Panc1 (cell line): ENCODE data around the gene KRT83. TPM values are rescaled to one million over a fixed set of nuclear protein-coding genes. Genes with fewer than 3 reads are reported as not detected.

Experiments
- ATAC-seq: fragments of 200-7000 bp; cut with Tn5 transposase; 2 replicates; pipeline ENCODE4 v1.9.1; 2020; ENCODE audit warnings: mild to moderate bottlenecking, moderate library complexity
- BruUV-seq: library from RNA; stranded (reverse); fragments of 400-500 nt; replicated peaks from 2 replicates; lab custom pipeline; 2021; lab: Mats Ljungman, UMichigan
- CTCF ChIA-PET: fragments of 300-600 bp; sonication (Branson Sonifier 250); formaldehyde crosslinking; loops from one replicate; lab custom pipeline; 2022; ENCODE audit warnings: antibody characterized with exemption; lab: Charles Lee
- POLR2A ChIA-PET: fragments of 300-600 bp; sonication (Branson Sonifier 250); formaldehyde crosslinking; loops from one replicate; lab custom pipeline; 2022; ENCODE audit warnings: antibody characterized with exemption; lab: Charles Lee
- DNase-seq: peaks from one replicate; pipeline ENCODE4 v3.0.0-alpha.2; 2010; ENCODE audit warnings: low read depth, low spot score
- H3K27ac ChIP-seq: 2 replicates; pipeline ENCODE4 v1.5.1; 2011; ENCODE audit warnings: mild to moderate bottlenecking, low read length, inconsistent platforms
- H3K27me3 ChIP-seq: fragments of 200-500 bp; sonication (Bioruptor generic); 2 replicates; pipeline ENCODE4 v1.6.0; 2014; ENCODE audit warnings: low read length, inconsistent platforms; ENCODE audit not compliant: control insufficient read depth, insufficient read depth
- H3K36me3 ChIP-seq: fragments of 200-500 bp; sonication (Bioruptor generic); 2 replicates; pipeline ENCODE4 v1.5.1; 2014; ENCODE audit warnings: inconsistent platforms, mild to moderate bottlenecking, low read length, moderate library complexity; ENCODE audit not compliant: control insufficient read depth, insufficient read depth
- H3K4me1 ChIP-seq: 2 replicates; pipeline ENCODE4 v1.5.1; 2011; ENCODE audit warnings: inconsistent platforms, mild to moderate bottlenecking, low read length, moderate library complexity; ENCODE audit not compliant: control insufficient read depth, insufficient read depth
- H3K4me3 ChIP-seq, 2 experiments: 2 replicates each; pipeline ENCODE4 v1.5.1; 2011 to 2012; ENCODE audit warnings: low read depth in 2 of 2, low read length in 2 of 2, mild to moderate bottlenecking in 2 of 2, inconsistent platforms in 1 of 2, moderate library complexity in 1 of 2
- H3K9me3 ChIP-seq: fragments of 200-500 bp; sonication (Bioruptor generic); 2 replicates; pipeline ENCODE4 v1.5.1; 2014; ENCODE audit warnings: low read depth, mild to moderate bottlenecking, inconsistent platforms, low read length, moderate library complexity; ENCODE audit not compliant: control insufficient read depth, insufficient read depth
- CTCF ChIP-seq: fragments of 450-650 bp; IDR thresholded peaks from 2 replicates; pipeline ENCODE4 v1.5.1; 2017; ENCODE audit warnings: mild to moderate bottlenecking
- POLR2AphosphoS5 ChIP-seq: IDR thresholded peaks from 2 replicates; pipeline ENCODE4 v1.6.1; 2012; ENCODE audit warnings: mild to moderate bottlenecking, low read depth, low read length, moderate library complexity
- REST ChIP-seq, 2 experiments: IDR thresholded peaks; 2 replicates each; pipeline ENCODE4 v1.6.1; 2011 to 2012; ENCODE audit warnings: low read depth in 2 of 2, control low read depth in 1 of 2, low read length in 1 of 2, mild to moderate bottlenecking in 1 of 2, moderate library complexity in 1 of 2; ENCODE audit not compliant: insufficient read depth in 1 of 2
- SIN3A ChIP-seq: IDR thresholded peaks from 2 replicates; pipeline ENCODE4 v1.6.1; 2012; ENCODE audit warnings: low read depth, mild to moderate bottlenecking, low read length, moderate library complexity, borderline replicate concordance; ENCODE audit not compliant: insufficient read depth
- TCF7L2 ChIP-seq: IDR thresholded peaks from 2 replicates; pipeline ENCODE4 v1.6.1; 2011; ENCODE audit warnings: mild to moderate bottlenecking, low read depth, low read length, inconsistent platforms
- in situ Hi-C: cut with HindIII; loops from 2 replicates; pipeline ENCODE4 v1.10.0; 2016; ENCODE audit warnings: low sequenced_read_pairs, low pct_unique_long_range_greater_than_20kb
- intact Hi-C: fragments of 100-400 bp; cut with micrococcal nuclease; formaldehyde crosslinking; loops from one replicate; pipeline ENCODE4 v1.10.0; 2022; ENCODE audit not compliant: unreplicated experiment
- total RNA-seq: library from RNA; stranded (reverse); gene quantifications from one replicate; pipeline ENCODE4 v1.2.1, GENCODE V29; 2021; ENCODE audit not compliant: unreplicated experiment

Gene KRT83
- total RNA-seq, 1 experiment from 2014 or later, result 0.28 TPM

- Histone ChIP-seq H3K36me3 (no peaks in the 10 kb centered on the region), H3K27ac (no peak overlapping the region; the same call in 1 of the 2 replicates), H3K9me3 (no peaks in the 10 kb centered on the region), H3K4me1 (no peaks in the 10 kb centered on the region; the same call in 1 of the 2 replicates), H3K4me3 (no peak overlapping the region), H3K27me3 (no peaks in the 10 kb centered on the region)
- BruUV-seq, result no TSS peak
- DNase-seq, result no peak
- in situ Hi-C loops (no loop called here), intact Hi-C loops (no loop called here)
- ChIA-PET POLR2A (interaction anchor here (0.6 kb wide), 2 partner anchors 41 to 754 kb away, joined by 4 to 5 read pairs; no protein-coding TSS in a partner anchor), CTCF (no interaction called here)
- TF ChIP-seq CTCF, result no peak
- no peak for TF ChIP-seq REST (IDR thresholded peaks at IDR 0.05; ENCODE audit: insufficient read depth in 1 of 2, low read depth in 2 of 2, low read length in 1 of 2)
- TF ChIP-seq POLR2AphosphoS5, result no peak
- no peak for TF ChIP-seq TCF7L2
- TF ChIP-seq SIN3A, result no peak
- no peak for ATAC-seq
Measured at GRCh38 chr12:52268212-52268611, 53.0 kb downstream of the KRT83 start.

GRCh38 chr12:52267699-52268098 is 53.5 kb downstream of the KRT83 start:
- Histone ChIP-seq H3K4me3 (no peak overlapping the region), H3K9me3 (no peaks in the 10 kb centered on the region), H3K27me3 (no peaks in the 10 kb centered on the region), H3K4me1 (no peaks in the 10 kb centered on the region), H3K36me3 (no peaks in the 10 kb centered on the region), H3K27ac (no peak overlapping the region; the same call in 1 of the 2 replicates)
- BruUV-seq, result no TSS peak
- ATAC-seq (no peak), DNase-seq (no peak)
- ChIA-PET CTCF (no interaction called here), POLR2A (interaction anchor here (0.6 kb wide), 2 partner anchors 40 to 755 kb away, joined by 4 to 5 read pairs; no protein-coding TSS in a partner anchor)
- intact Hi-C loops (no loop called here), in situ Hi-C loops (no loop called here)
- TF ChIP-seq TCF7L2 (no peak), CTCF (no peak), POLR2AphosphoS5 (no peak), REST (IDR thresholded peaks at IDR 0.05; ENCODE audit: insufficient read depth in 1 of 2, low read depth in 2 of 2, low read length in 1 of 2) (no peak), SIN3A (no peak)
